Ascending aorta (tissue), 2 donors: ENCODE results near the gene TMEM165. TPM values are rescaled to one million over a fixed set of nuclear protein-coding genes. Genes with fewer than 3 reads are reported as not detected.
"Not testable (repeated sequence)": the region's sequence is repeated elsewhere in the genome, so short reads cannot be mapped to it uniquely, and the experiment has no call there.

Source experiments
- DNase-seq, 2 donors: peaks; one replicate each; pipeline ENCODE4 v3.0.0-alpha.2; 2019; ENCODE audit warnings: low spot score in 2 of 2
- H3K27ac ChIP-seq, 2 donors: fragments of 200-600 bp; sonication (generic); one replicate each; pipeline ENCODE4 v1.5.1; 2016 to 2017; ENCODE audit warnings: mild to moderate bottlenecking in 1 of 2
- H3K27me3 ChIP-seq: fragments of 200-600 bp; sonication (generic); one replicate; pipeline ENCODE4 v1.5.1; 2017
- H3K36me3 ChIP-seq, 2 donors: fragments of 200-600 bp; sonication (generic); one replicate each; pipeline ENCODE4 v1.5.1; 2016
- H3K4me1 ChIP-seq, 2 donors: fragments of 200-600 bp; sonication (generic); one replicate each; pipeline ENCODE4 v1.5.1; 2016 to 2017; ENCODE audit warnings: mild to moderate bottlenecking in 1 of 2
- H3K4me3 ChIP-seq, 2 donors: fragments of 200-600 bp; sonication (generic); one replicate each; pipeline ENCODE4 v1.5.1; 2016 to 2017; ENCODE audit warnings: mild to moderate bottlenecking in 1 of 2
- H3K9me3 ChIP-seq, 2 donors: fragments of 200-600 bp; sonication (generic); one replicate each; pipeline ENCODE4 v1.5.1; 2016
- CTCF ChIP-seq, 3 experiments: fragments of 200-600 bp in 2 of 3; fragments of 450-650 bp in 1 of 3; sonication (generic) in 2 of 3; IDR thresholded peaks; one replicate each; pipeline ENCODE4 v1.5.1; 2016 to 2019; ENCODE audit warnings: antibody characterized with exemption in 3 of 3, mild to moderate bottlenecking in 1 of 3, moderate library complexity in 1 of 3
- intact Hi-C: fragments of 100-400 bp; cut with DNase I; formaldehyde crosslinking; loops from one replicate; pipeline ENCODE4 v1.15.1; 2023
- total RNA-seq: library from RNA; depleted of rRNA; stranded (reverse); fragments of >200 nt; gene quantifications from one replicate; pipeline ENCODE4 v1.1.0, GENCODE V29; 2016

The TMEM165 gene
- total RNA-seq: 178 TPM

GRCh38 chr4:55395529-55396307 lies at the start of gene TMEM165:
TSS of gene TMEM165 (plus strand) at chr4:55395957. CDS start at chr4:55396190, 233 bp downstream.
- intact Hi-C loops: loop anchor here (1.0 to 10.0 kb wide), 11 partner anchors 36 to 1582 kb away; partner anchors contain the start of genes CLOCK, EXOC1, KIT and NOA1
- peak within 1 kb of the TSS; percentile 97 to 98 for H3K4me3 ChIP-seq
- H3K4me1 ChIP-seq: peaks cover 0 to 9% of the 10 kb centered on the region in 2 donors
- H3K27me3 ChIP-seq: no peaks in the 10 kb centered on the region
- H3K9me3 ChIP-seq: no peaks in the 10 kb centered on the region
- TF ChIP-seq CTCF (IDR thresholded peaks at IDR 0.05): no peak
- DNase-seq: peak; percentile 71 to 95
- H3K27ac ChIP-seq: peak within 1 kb of the TSS; percentile 99 to 100
- no peaks in the 10 kb centered on the region for H3K36me3 ChIP-seq

- peak within 1 kb of the TSS; percentile 95 to 98 for H3K27ac ChIP-seq
- peak; percentile 79 to 91 (median 88) for TF ChIP-seq CTCF (IDR thresholded peaks at IDR 0.05)
- no peaks in the 10 kb centered on the region for H3K36me3 ChIP-seq
- no peaks in the 10 kb centered on the region for H3K27me3 ChIP-seq
- intact Hi-C loops: loop anchor here (1.0 to 10.0 kb wide), 8 partner anchors 12 to 601 kb away; partner anchors contain the start of genes CEP135, CLOCK and EXOC1
- H3K4me1 ChIP-seq: peaks cover 4 to 6% of the 10 kb centered on the region in 2 donors
- peak; percentile 48 to 91 for DNase-seq
- no peaks in the 10 kb centered on the region for H3K9me3 ChIP-seq
- peak within 1 kb of the TSS; percentile 73 to 90 for H3K4me3 ChIP-seq
Measured at GRCh38 chr4:55345980-55346850, 49.5 kb upstream of the TMEM165 start, which contains the start of gene SRD5A3. TSS of gene SRD5A3 (plus strand) at chr4:55346242. CDS start at chr4:55346337, 95 bp downstream.

GRCh38 chr4:55346851-55347255 lies 48.9 kb upstream of the TMEM165 start:
- no peak for TF ChIP-seq CTCF (IDR thresholded peaks at IDR 0.05)
- H3K27ac ChIP-seq: peak overlapping the region; percentile 95 to 98
- H3K4me3 ChIP-seq: peak overlapping the region; percentile 73 to 90
- no peaks in the 10 kb centered on the region for H3K9me3 ChIP-seq
- peaks cover 4 to 6% of the 10 kb centered on the region in 2 donors for H3K4me1 ChIP-seq
- no peak for DNase-seq
- intact Hi-C loops: loop anchor here (1.0 to 10.0 kb wide), 8 partner anchors 11 to 600 kb away; partner anchors contain the start of genes CEP135, CLOCK and EXOC1
- no peaks in the 10 kb centered on the region for H3K27me3 ChIP-seq
- H3K36me3 ChIP-seq: no peaks in the 10 kb centered on the region

- no peak for TF ChIP-seq CTCF (IDR thresholded peaks at IDR 0.05)
- Histone ChIP-seq H3K36me3 (no peaks in the 10 kb centered on the region), H3K4me3 (no peak overlapping the region), H3K9me3 (no peaks in the 10 kb centered on the region), H3K27me3 (no peaks in the 10 kb centered on the region), H3K4me1 (peaks cover 4 to 6% of the 10 kb centered on the region in 2 donors), H3K27ac (peak overlapping the region; percentile 95 to 98)
- intact Hi-C loops: loop anchor here (2.0 to 10.0 kb wide), 6 partner anchors 199 to 600 kb away; partner anchors contain the start of genes CEP135, CLOCK and EXOC1
- DNase-seq: no peak
Measured at GRCh38 chr4:55347610-55348228, 48.0 kb upstream of the TMEM165 start.

GRCh38 chr4:55348466-55348865 lies 47.3 kb upstream of the TMEM165 start:
- H3K27me3 ChIP-seq: no peaks in the 10 kb centered on the region
- intact Hi-C loops: loop anchor here (5.0 to 10.0 kb wide), 5 partner anchors 386 to 599 kb away; partner anchors contain the start of genes CEP135 and EXOC1
- H3K27ac ChIP-seq: no peak overlapping the region
- no peak for DNase-seq
- no peak for TF ChIP-seq CTCF (IDR thresholded peaks at IDR 0.05)
- no peaks in the 10 kb centered on the region for H3K9me3 ChIP-seq
- H3K4me1 ChIP-seq: peaks cover 4 to 6% of the 10 kb centered on the region in 2 donors
- no peak overlapping the region for H3K4me3 ChIP-seq
- no peaks in the 10 kb centered on the region for H3K36me3 ChIP-seq

- H3K4me1 ChIP-seq, H3K27me3 ChIP-seq, intact Hi-C loops, H3K9me3 ChIP-seq, H3K36me3 ChIP-seq, H3K4me3 ChIP-seq, DNase-seq, H3K27ac ChIP-seq: not testable (repeated sequence)
Measured at GRCh38 chr4:55350870-55351269, 44.9 kb upstream of the TMEM165 start.
